ENCODE measurements around the gene LRP10. TPM values are rescaled to one million over a fixed set of nuclear protein-coding genes. Genes with fewer than 3 reads are reported as not detected.

The LRP10 gene
- total RNA-seq, 1 donor from 2014 or later, result 0.92 TPM

- peaks cover 21% of the 10 kb centered on the region for H3K27me3 ChIP-seq
- H3F3A ChIP-seq (ENCODE audit: low read depth), result peaks cover 36% of the 10 kb centered on the region
- H3K9me3 ChIP-seq (ENCODE audit: low read depth), result no peaks in the 10 kb centered on the region
- H3K9me3 Mint-ChIP-seq, result no peaks in the 10 kb centered on the region
- H3K9ac ChIP-seq, result no peak overlapping the region
- H3K27ac Mint-ChIP-seq, result no peak overlapping the region
- H4K20me1 ChIP-seq (ENCODE audit: low read depth), result no peaks in the 10 kb centered on the region
- H3K79me2 ChIP-seq (ENCODE audit: low read depth), result no peaks in the 10 kb centered on the region
- no peak overlapping the region for H3K27ac ChIP-seq
- H3K36me3 Mint-ChIP-seq, result peaks cover 9% of the 10 kb centered on the region
- H3K4me3 ChIP-seq, result no peak overlapping the region
- H3K4me1 ChIP-seq, result peaks cover 8% of the 10 kb centered on the region
- H3K4me2 ChIP-seq, result no peak overlapping the region
- H3K4me3 Mint-ChIP-seq, result peak overlapping the region; percentile 97
- H3K4me1 Mint-ChIP-seq, result peaks cover 42% of the 10 kb centered on the region
- no peak for DNase-seq (ENCODE audit: low spot score)
- H3K36me3 ChIP-seq, result no peaks in the 10 kb centered on the region
- H3K27me3 Mint-ChIP-seq (ENCODE audit: insufficient read depth, low read depth), result peaks cover 9% of the 10 kb centered on the region
- H2AFZ ChIP-seq (replicated peaks), result no peak overlapping the region
- TF ChIP-seq CTCF (IDR thresholded peaks at IDR 0.05) (no peak), EZH2 (IDR thresholded peaks at IDR 0.05) (no peak), EZH2phosphoT487 (IDR thresholded peaks at IDR 0.05) (no peak)
Observed at GRCh38 chr14:22888662-22889061, 17.1 kb downstream of the LRP10 start.

GRCh38 chr14:22890416-22890815 is 18.9 kb downstream of the LRP10 start:
- peaks cover 28% of the 10 kb centered on the region for H3K4me1 Mint-ChIP-seq
- H3K9me3 Mint-ChIP-seq, result no peaks in the 10 kb centered on the region
- no peak overlapping the region for H3K4me3 ChIP-seq
- H3K4me3 Mint-ChIP-seq, result no peak overlapping the region
- H3F3A ChIP-seq (ENCODE audit: low read depth), result peaks cover 25% of the 10 kb centered on the region
- H2AFZ ChIP-seq (replicated peaks), result no peak overlapping the region
- no peak overlapping the region for H3K27ac ChIP-seq
- TF ChIP-seq EZH2 (IDR thresholded peaks at IDR 0.05) (no peak), CTCF (IDR thresholded peaks at IDR 0.05) (no peak), EZH2phosphoT487 (IDR thresholded peaks at IDR 0.05) (no peak)
- H3K27me3 ChIP-seq, result peaks cover 12% of the 10 kb centered on the region
- H3K36me3 ChIP-seq, result no peaks in the 10 kb centered on the region
- no peaks in the 10 kb centered on the region for H3K9me3 ChIP-seq (ENCODE audit: low read depth)
- no peak for DNase-seq (ENCODE audit: low spot score)
- H3K27ac Mint-ChIP-seq, result no peak overlapping the region
- no peak overlapping the region for H3K9ac ChIP-seq
- peaks cover 6% of the 10 kb centered on the region for H3K36me3 Mint-ChIP-seq
- H3K27me3 Mint-ChIP-seq (ENCODE audit: insufficient read depth, low read depth), result peaks cover 9% of the 10 kb centered on the region
- H4K20me1 ChIP-seq (ENCODE audit: low read depth), result no peaks in the 10 kb centered on the region
- H3K4me1 ChIP-seq, result no peaks in the 10 kb centered on the region
- H3K79me2 ChIP-seq (ENCODE audit: low read depth), result no peaks in the 10 kb centered on the region
- H3K4me2 ChIP-seq, result no peak overlapping the region

GRCh38 chr14:22892488-22892887 is 20.9 kb downstream of the LRP10 start:
- Histone ChIP-seq H3K36me3 (no peaks in the 10 kb centered on the region), H4K20me1 (ENCODE audit: low read depth) (no peaks in the 10 kb centered on the region), H3K79me2 (ENCODE audit: low read depth) (no peaks in the 10 kb centered on the region), H3F3A (ENCODE audit: low read depth) (peaks cover 8% of the 10 kb centered on the region), H2AFZ (replicated peaks) (no peak overlapping the region), H3K4me2 (no peak overlapping the region), H3K27ac (no peak overlapping the region), H3K4me3 (no peak overlapping the region), H3K9me3 (ENCODE audit: low read depth) (no peaks in the 10 kb centered on the region), H3K27me3 (no peaks in the 10 kb centered on the region), H3K9ac (no peak overlapping the region), H3K4me1 (no peaks in the 10 kb centered on the region)
- Mint-ChIP-seq H3K4me3 (no peak overlapping the region), H3K27ac (no peak overlapping the region), H3K4me1 (peaks cover 13% of the 10 kb centered on the region), H3K36me3 (peaks cover 4% of the 10 kb centered on the region), H3K27me3 (ENCODE audit: insufficient read depth, low read depth) (peaks cover 9% of the 10 kb centered on the region), H3K9me3 (no peaks in the 10 kb centered on the region)
- no peak for TF ChIP-seq CTCF (IDR thresholded peaks at IDR 0.05)
- TF ChIP-seq EZH2phosphoT487 (IDR thresholded peaks at IDR 0.05), result no peak
- TF ChIP-seq EZH2 (IDR thresholded peaks at IDR 0.05), result no peak
- DNase-seq (ENCODE audit: low spot score), result no peak

Data from neural progenitor cell (in vitro differentiated cells).